Measurements from ENCODE around the gene COX8C. TPM values are rescaled to one million over a fixed set of nuclear protein-coding genes. Genes with fewer than 3 reads are reported as not detected.
"Not testable (repeated sequence)": the region's sequence is repeated elsewhere in the genome, so short reads cannot be mapped to it uniquely, and the experiment has no call there.

The COX8C gene
- total RNA-seq, 1 donor from 2014 or later = 1.2 TPM

DNA sequence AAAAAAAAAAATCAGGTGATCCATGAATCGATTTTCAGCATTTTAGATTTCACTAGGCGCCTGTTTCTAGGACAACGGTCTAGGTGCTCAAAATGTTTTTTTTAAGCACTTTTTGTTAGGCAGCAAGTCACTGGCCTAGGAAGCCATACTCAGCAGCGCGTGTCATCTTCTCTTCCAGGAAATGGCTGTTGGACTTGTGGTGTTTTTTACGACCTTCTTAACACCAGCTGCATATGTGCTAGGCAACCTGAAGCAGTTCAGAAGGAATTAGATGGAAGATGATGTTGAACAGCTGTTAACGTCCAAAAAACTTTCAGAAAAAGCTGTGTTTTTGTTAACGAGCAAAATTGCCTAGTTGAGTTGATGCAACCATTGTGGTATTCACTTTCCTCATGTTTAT is 868 bp downstream of the COX8C start:
- no peaks in the 10 kb centered on the region for H3K27me3 Mint-ChIP-seq (ENCODE audit: low read depth)
- peaks cover 2% of the 10 kb centered on the region for H3K4me1 Mint-ChIP-seq
- no peak for DNase-seq (ENCODE audit: low spot score in 2 of 2, unreplicated experiment in 2 of 2)
- peaks cover 17% of the 10 kb centered on the region for H3K9me3 Mint-ChIP-seq
- peaks cover 3% of the 10 kb centered on the region for H3K36me3 Mint-ChIP-seq
- H3K4me3 Mint-ChIP-seq = no peak overlapping the region
- H3K27ac Mint-ChIP-seq = no peak overlapping the region
- TF ChIP-seq, protein P1, sequence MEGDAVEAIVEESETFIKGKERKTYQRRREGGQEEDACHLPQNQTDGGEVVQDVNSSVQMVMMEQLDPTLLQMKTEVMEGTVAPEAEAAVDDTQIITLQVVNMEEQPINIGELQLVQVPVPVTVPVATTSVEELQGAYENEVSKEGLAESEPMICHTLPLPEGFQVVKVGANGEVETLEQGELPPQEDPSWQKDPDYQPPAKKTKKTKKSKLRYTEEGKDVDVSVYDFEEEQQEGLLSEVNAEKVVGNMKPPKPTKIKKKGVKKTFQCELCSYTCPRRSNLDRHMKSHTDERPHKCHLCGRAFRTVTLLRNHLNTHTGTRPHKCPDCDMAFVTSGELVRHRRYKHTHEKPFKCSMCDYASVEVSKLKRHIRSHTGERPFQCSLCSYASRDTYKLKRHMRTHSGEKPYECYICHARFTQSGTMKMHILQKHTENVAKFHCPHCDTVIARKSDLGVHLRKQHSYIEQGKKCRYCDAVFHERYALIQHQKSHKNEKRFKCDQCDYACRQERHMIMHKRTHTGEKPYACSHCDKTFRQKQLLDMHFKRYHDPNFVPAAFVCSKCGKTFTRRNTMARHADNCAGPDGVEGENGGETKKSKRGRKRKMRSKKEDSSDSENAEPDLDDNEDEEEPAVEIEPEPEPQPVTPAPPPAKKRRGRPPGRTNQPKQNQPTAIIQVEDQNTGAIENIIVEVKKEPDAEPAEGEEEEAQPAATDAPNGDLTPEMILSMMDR (IDR thresholded peaks at IDR 0.05; ENCODE audit: unreplicated experiment) = no peak

DNA sequence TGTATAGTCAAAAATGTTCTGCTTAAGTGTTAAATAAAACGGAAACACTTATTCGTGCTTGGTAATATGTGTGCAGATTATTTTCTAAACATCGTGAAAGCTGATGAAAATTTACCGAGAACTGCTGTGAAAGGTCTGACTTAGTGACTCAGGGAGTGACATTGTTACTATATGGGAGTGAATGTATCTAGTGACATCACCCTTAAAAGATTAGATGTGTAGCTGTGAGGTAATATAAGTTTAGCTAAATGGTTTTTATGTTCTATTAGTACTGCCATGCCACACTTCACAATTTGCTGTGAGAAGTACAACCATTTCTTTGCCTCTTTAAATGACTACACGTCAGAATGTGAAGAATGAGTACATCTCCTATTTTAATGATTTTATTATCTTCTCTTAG is 1.3 kb downstream of the COX8C start:
- H3K27me3 Mint-ChIP-seq (ENCODE audit: low read depth) = no peaks in the 10 kb centered on the region
- H3K27ac Mint-ChIP-seq = no peak overlapping the region
- H3K4me3 Mint-ChIP-seq = no peak overlapping the region
- DNase-seq (ENCODE audit: low spot score in 2 of 2, unreplicated experiment in 2 of 2) = no peak
- TF ChIP-seq, protein P1 (IDR thresholded peaks at IDR 0.05; ENCODE audit: unreplicated experiment) = no peak
- peaks cover 13% of the 10 kb centered on the region for H3K9me3 Mint-ChIP-seq
- peaks cover 2% of the 10 kb centered on the region for H3K4me1 Mint-ChIP-seq
- H3K36me3 Mint-ChIP-seq = peaks cover 2% of the 10 kb centered on the region

DNA sequence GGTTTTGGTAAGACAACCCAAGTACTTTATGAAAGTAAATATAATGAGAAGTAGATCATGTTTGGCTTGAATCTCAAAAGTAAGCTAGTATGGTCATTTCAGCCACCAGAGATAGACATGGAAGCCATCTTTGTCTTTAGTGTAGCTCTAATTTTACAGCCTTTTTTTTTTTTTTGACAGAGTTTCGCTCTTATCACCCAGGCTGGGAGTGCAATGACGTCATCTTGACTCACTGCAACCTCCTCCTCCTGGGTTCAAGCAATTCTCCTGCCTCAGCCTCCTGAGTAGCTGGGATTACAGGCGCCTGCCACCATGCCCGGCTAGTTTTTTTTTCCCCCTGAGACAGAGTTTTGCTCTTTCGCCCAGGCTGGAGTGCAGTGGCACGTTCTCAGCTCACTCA is 7.9 kb downstream of the COX8C start:
- H3K36me3 Mint-ChIP-seq; H3K27ac Mint-ChIP-seq; H3K27me3 Mint-ChIP-seq (ENCODE audit: low read depth); DNase-seq (ENCODE audit: low spot score in 2 of 2, unreplicated experiment in 2 of 2); H3K4me3 Mint-ChIP-seq; H3K4me1 Mint-ChIP-seq: not testable (repeated sequence)
- H3K9me3 Mint-ChIP-seq = peaks cover 23% of the 10 kb centered on the region

DNA sequence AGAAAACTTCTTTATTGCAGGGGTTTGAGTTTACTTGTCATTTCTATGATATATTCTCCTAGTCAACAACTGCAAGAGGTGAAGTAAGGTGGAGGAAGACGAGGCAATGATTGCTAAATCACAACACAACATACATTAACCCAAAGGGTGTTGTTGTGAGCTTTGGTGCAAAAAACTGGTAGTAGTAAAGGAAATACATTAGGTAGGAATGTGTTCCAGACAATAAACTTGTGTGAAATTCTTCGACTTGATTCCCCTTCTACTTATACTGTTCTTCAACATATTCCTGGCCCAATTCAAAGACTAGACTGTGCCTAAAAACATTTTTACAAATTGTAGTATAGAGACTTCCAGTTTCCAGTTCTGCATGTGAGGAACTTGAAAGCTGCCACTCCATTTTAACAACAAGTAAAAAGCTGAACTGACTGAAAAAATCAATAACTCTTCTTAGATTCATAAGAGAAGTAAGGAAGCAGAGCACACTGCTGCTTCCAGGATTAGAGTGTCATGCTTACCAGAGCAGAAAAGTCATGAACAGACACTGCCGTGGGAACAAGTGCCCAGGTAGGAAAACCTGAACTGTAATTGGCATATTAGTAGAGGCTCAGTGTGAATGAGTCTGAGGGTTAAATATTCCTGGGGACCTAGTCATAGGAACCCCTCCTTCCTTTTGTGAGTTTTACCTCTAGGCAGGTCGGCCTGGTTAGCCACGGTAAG is 22.2 kb downstream of the COX8C start:
- Mint-ChIP-seq H3K4me3 (no peak overlapping the region), H3K36me3 (no peaks in the 10 kb centered on the region), H3K27ac (no peak overlapping the region), H3K27me3 (ENCODE audit: low read depth) (no peaks in the 10 kb centered on the region), H3K4me1 (peaks cover 5% of the 10 kb centered on the region), H3K9me3 (peaks cover 21% of the 10 kb centered on the region)
- no peak for DNase-seq (ENCODE audit: low spot score in 2 of 2, unreplicated experiment in 2 of 2)
- TF ChIP-seq, protein P1 (IDR thresholded peaks at IDR 0.05; ENCODE audit: unreplicated experiment) = no peak

DNA sequence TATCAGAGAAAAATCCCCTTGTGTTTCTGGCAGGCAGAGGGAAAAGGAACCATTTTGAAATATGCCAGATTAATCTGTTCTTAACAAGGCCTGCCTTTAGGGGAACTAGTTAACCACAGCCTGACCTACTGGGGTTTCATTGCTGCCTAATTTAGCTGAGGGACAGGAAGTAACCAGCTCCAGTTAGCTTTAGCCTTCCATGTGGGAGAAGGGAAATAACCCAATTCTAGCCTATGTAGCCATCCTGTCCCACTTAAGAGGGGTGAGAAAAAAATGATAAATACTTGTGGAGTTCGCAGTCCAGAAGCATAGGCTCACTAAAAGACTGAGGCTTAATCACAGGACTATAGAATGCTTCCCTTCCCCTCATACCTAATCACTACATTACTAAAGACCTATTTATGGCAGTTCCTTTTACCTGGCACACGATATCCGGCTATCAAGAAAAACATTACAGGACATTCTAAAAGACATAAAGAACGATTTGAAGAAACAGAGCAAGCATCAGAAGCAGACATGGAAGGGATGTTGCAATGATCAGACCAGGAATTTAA is 22.8 kb downstream of the COX8C start:
- TF ChIP-seq, protein P1 (IDR thresholded peaks at IDR 0.05; ENCODE audit: unreplicated experiment) = no peak
- no peaks in the 10 kb centered on the region for H3K27me3 Mint-ChIP-seq (ENCODE audit: low read depth)
- H3K4me3 Mint-ChIP-seq = no peak overlapping the region
- peaks cover 21% of the 10 kb centered on the region for H3K9me3 Mint-ChIP-seq
- H3K36me3 Mint-ChIP-seq = no peaks in the 10 kb centered on the region
- H3K27ac Mint-ChIP-seq = no peak overlapping the region
- no peak for DNase-seq (ENCODE audit: low spot score in 2 of 2, unreplicated experiment in 2 of 2)
- peaks cover 5% of the 10 kb centered on the region for H3K4me1 Mint-ChIP-seq

DNA sequence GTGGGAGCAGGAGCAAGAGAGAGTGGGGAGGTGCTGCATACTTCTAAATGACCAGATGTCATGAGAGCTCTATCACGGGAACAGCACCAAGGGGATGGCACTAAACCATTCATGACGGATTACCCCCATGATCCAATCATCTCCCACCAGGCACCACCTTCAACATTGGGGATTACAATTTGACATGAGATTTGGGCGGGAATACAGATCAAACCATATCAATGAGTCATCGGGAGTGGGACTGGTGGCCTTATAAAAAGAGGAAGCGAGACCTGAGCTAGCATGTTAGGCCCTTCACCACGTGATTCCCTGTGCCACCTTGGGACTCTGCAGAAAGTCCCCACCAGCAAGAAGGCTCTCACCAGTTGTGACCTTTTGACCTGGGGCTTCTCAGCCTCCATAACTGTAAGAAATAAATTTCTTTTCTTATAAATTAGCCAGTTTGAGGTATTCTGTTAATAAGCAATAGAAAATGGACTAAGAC is 28.7 kb downstream of the COX8C start:
- Mint-ChIP-seq H3K27me3 (ENCODE audit: low read depth) (peaks cover 14% of the 10 kb centered on the region), H3K4me1 (no peaks in the 10 kb centered on the region), H3K4me3 (no peak overlapping the region), H3K36me3 (no peaks in the 10 kb centered on the region), H3K27ac (no peak overlapping the region), H3K9me3 (peaks cover 18% of the 10 kb centered on the region)
- DNase-seq (ENCODE audit: low spot score in 2 of 2, unreplicated experiment in 2 of 2) = no peak
- TF ChIP-seq, protein P1 (IDR thresholded peaks at IDR 0.05; ENCODE audit: unreplicated experiment) = no peak
